Measurements from ENCODE around the gene NUMA1.

NUMA1 gene

DNA sequence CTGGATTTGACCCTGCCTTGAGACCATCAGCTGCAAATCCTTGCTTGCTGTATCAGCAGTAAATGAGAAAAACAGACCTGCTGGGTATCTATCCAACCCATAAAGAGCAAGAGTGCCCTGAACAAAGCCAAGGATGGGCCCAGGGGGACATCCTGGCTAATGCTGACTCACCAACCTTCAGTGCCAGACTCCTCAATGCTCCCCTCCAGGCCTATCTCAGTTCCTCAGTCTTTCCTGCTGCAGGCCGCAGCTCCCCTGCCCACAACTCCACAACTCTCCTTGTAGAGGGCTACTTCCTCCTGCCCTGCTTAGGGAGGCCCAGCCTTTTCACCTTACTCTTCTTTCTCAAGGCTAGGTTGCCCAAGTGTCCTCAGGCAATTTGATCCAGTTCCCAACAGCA lies 20.1 kb upstream of the NUMA1 start:
- DNase-seq (ENCODE audit: low read depth in 2 of 2) = no peak

DNA sequence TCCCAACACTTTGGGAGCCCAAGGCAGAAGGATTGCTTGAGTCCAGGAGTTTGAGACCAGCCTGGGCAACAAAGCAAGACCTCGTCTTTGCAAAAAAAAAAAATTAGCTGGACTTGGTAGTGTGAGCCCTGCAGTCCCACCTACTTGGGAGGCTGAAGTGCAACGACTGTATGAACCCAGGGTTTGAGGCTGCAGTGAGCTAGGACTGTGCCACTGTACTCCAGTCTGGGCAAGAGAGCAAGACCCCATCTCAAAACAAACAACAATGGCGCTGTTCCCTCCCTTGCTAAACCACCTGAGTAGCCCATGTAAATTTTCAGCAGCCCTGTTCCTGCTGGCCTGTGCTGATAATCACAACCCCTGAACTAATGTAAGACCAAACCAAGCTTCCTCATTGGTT lies 19.7 kb upstream of the NUMA1 start:
- no peak for DNase-seq (ENCODE audit: low read depth in 2 of 2)

DNA sequence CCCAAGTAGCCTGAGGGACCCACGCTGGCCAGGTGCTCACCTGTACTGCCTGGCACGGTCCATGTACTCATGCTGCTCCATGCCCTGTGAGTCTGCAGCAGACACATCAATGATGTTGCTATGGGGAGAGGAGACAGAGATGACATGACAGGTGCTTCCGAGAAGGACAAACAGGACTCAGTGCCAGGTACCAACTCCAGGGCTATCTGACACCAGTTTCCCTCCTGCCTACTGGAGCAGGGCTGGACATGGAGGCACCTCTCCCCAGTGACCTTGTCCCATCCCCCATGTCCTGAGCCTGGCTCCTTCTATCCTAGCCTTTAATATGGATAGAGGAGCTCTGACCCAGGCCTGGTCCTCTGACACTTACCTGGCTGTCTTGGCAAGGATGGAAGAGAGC lies 18.4 kb upstream of the NUMA1 start:
- no peak for DNase-seq (ENCODE audit: low read depth in 2 of 2)

DNA sequence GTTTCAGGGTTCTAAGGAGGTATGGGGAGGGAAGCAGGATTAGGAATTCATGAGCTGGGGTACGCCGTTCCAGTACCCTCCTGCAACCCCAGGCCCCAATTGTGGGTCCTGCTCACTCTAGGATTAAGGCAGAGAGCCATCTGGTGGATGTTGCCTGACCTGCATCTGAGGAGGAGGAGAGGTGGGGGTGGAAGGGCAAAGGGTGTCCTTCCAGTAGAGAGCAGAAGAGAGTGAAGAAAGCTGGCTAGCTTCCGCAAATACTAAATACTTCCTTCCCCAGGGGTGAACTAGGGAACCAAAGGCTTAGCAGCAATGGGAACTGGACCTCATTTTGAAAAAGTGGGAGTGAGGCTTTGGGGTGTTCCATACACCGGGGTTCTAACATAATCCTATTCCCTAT lies 10.9 kb upstream of the NUMA1 start:
- peak; percentile 36 to 43 for DNase-seq (ENCODE audit: low read depth in 2 of 2)

DNA sequence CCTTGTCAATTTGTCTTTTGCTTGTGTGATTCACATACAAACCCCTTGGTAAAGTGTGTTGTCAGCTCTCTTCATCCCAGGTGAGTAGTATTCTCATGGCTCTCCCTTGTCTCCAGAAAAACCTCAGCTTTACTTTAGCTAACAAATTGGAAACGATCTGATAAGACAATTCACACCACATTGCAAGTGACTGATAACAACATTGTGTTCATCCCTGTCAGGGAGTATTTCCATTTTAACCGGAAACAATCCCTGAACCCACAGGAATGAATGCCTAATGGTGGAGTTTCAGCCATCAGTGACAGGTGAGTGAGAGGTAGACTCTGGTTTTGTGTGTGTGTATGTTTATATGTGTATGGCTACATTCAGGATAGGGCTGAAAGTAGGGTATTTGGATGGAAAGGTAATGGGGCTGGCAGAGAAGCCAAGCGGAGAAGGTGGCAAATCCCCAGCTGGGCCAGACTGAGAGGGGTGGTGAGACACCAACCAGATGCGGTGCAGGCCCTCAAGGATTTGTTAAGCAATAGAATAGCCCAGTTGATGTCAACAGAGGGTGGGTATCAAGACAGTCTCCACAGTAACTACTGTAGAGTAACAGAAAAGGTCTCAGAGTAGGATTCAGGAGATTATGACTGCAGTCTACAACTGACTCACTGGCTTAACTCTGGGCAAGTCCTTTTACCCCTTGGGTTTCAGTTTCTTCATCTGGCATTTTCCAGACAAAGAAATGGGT lies 7.9 kb upstream of the NUMA1 start:
- DNase-seq (ENCODE audit: low read depth in 2 of 2) = no peak

DNA sequence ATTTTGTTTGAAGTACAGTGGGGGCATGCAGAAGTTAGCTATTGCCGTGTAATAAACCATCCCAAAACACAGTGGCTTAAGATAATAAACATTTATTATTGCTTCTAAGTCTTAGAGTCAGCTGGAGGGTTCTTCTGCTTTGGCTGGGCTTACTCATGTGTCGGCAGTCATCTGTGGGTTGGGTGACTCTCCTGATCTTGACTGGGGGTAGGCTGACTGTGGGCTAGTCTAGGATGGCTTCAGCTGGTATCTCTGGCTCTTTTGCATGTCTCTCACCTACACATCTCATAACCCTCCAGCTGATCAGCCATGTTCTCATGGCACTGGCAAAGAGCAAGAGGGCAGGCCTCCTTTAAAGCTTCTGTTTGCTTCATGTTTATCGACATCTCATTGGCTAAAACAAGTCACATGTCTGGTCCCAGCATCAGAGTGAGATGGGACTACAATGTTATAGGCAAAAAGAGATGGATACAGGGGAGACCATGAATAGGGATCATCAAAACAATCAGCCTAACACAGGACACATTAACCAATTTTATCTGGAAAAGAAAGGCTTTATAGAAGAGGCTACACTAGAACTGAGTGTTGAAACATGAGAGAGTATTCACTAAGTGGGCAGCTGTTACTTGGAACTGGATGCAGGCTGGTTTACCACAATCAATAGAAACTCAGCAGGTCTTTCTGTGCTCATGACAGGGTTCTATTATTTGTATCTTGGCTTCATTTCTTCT lies 5.4 kb upstream of the NUMA1 start:
- no peak for DNase-seq (ENCODE audit: low read depth in 2 of 2)

DNA sequence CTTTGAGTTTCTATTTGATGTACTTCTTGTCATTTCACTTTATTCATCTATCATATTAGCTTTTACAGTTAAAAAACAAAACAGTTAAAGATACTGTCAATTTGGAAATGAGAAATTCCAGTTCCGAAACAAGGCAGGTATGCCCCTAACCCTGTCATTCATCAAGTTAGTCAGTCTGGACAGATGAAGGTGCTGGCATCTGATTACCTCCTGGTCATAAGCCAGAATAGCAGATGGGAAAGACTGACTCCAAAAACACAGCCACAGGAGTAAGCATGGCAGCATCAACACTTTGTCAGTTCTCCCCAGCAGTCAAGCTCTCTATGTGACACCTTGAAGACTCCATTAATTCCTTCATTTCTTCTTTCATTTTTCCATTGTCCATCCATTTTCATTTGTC lies 4.6 kb upstream of the NUMA1 start:
- DNase-seq (ENCODE audit: low read depth in 2 of 2) = no peak

DNA sequence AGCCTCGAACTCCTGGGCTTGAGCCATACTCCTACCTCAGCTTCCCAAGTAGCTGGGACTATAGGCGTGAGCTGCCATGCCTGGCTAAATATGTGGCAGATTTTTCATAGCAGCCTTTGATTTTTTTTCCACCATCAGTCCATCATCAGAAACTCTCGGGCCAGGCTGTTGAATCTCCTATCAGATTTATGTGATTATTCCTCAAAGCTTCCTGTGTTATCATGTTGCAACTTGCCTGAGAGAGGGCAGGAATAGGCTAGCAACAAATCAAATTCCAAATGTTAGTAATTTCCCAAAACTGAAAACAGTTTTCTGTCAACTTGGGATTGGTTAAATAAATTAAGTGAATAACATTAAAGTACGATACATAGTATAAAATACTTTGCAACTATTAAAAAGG lies 3.7 kb upstream of the NUMA1 start:
- no peak for DNase-seq (ENCODE audit: low read depth in 2 of 2)

DNA sequence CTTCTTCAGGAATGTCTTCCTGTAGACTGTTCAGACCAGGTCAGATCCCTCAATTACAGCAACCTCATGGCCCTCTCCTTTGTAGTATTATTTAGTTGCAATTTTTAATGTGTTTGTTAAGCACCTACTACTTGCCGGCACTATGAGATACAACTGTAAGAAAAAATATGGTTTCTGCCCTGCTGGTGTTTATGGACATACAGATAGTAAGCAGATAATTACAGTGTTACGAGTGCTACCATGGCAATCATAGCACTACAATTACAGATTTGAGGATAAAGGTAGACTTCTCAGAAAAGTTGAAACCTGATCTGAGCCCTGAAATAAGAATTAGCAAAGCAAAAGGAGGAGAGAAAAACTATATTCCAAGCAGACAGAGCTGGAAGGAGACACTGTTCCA lies 3.1 kb upstream of the NUMA1 start:
- no peak for DNase-seq (ENCODE audit: low read depth in 2 of 2)

DNA sequence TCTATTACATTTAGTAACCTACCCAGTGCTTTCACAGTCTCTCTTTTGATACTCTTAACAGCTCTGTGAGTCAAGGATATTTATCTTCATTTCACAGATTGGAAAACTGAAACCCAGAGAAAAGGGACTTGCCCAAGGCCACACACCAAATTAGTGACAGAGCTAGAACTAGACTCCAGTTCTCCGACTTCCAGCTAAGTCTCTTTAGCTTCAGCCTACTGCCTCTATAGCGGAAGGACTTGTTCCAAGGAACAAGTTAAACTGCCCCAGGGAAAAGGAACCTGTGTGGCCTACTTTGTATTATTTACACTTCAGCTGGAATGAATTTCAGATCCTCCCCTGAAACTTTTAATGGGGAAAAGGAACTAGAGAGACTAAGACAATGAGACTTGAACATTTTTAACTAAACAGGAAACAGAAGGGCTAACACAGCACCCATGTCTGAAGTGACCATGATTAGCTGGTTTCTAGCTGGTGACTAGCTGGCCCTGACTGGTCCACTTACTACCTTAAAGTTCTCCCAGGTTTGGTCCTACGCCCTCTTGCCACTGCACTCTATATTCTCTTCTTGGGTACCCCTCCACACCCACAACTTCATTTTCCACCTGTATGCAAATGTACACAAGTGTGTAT lies 1.6 kb upstream of the NUMA1 start:
- no peak for DNase-seq (ENCODE audit: low read depth in 2 of 2)

DNA sequence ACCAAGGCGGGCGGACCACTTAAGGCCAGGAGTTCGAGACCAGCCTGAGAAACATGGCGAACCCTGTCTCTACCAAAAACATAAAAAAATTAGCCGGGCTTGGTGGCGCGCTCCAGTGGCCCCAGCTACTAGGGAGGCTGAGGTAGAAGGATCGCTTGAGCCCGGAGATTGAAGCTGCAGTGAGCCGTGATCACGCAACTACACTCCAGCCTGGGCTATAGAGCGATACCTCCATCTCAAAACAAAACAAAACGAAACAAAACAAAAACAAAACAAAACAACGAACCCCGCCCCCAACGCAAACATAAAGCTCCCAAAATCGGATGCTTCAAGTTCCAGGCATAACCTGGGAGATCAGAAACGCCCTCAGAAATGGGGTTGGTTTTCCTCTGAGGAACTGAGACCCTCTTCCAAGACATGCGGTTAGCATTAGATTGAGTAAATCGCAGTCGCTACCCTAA lies 872 bp upstream of the NUMA1 start:
- no peak for DNase-seq (ENCODE audit: low read depth in 2 of 2)

DNA sequence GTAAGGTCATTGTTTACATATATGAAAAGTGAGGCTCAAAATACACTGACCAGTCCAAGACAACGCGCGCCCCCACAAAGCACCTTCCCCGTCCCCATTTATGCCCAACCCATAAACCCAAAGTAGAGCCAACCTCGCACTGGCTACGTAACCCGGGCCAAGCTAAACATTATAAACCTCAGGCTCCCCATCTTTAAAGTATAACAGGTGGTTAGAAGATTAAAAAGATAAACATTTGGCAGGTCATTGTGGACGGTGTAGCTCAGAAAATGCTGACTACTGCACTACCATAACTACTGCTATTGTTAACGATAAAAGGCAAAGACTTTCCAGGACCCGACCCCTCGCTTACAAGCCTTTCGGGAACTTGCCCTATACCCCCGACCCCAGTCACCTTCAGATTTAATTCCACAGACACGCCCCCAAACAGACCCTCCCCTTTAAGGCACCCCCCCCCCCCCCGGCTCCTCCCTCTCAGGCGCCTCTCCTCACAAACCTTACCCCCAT lies 470 bp downstream of the NUMA1 start:
- DNase-seq (ENCODE audit: low read depth in 2 of 2) = no peak

DNA sequence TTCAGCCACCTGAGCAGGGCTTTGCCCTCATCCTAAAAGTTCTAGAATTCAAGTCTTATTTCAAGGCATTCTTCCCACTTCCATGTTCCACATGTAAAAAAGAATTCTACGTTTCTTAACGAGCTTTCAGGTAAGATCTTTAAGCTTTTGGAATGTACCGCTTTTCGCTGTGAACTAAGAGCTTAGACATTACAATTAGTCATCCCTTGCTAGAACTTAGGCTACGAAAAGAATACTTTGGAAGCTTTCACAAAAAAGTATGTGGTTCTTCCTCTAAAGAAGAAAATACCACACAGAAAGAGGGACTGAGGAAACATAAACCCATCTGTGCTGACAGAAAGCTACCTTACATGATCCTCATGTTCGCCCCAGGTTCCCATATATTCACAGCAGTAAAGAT lies 1.9 kb downstream of the NUMA1 start:
- no peak for DNase-seq (ENCODE audit: low read depth in 2 of 2)

DNA sequence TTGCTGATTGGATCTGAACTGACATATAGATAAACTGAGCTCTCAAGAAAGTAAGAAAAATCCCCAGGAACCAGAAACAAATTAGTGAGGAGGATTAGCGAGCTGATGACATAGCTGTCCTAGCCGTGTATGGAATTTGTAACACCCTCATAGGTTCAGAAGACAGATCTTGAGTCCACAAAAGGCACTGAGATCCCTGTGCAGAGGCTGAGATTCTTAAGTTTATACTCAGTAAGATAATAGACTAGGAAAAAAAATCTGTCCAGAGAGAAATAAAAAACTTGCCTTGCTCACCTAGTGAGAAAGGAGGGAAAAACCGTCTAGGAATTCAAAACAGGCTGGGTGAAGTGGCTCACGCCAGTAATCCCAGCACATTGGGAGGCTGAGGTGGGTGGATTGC lies 4.6 kb downstream of the NUMA1 start:
- DNase-seq (ENCODE audit: low read depth in 2 of 2) = no peak

DNA sequence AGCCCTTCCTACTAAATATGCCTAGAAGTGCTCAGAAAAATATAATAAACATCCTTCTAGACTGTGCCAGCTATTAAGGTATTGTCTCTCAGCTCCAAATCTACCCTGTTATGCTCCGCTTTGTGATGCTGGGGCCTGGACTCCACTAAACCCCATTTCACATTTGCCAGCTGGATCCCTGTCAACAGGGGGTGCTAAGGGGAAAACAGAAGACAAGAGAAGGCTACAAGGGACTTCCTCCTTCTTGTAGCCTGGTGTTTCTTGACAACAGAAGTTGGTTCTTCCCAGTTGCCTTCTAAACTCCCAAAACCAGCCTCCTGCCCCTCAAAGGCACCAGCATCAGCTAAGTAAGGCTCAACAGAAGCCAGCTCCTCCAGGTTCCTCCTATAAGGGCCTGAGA lies 5.2 kb downstream of the NUMA1 start:
- no peak for DNase-seq (ENCODE audit: low read depth in 2 of 2)

DNA sequence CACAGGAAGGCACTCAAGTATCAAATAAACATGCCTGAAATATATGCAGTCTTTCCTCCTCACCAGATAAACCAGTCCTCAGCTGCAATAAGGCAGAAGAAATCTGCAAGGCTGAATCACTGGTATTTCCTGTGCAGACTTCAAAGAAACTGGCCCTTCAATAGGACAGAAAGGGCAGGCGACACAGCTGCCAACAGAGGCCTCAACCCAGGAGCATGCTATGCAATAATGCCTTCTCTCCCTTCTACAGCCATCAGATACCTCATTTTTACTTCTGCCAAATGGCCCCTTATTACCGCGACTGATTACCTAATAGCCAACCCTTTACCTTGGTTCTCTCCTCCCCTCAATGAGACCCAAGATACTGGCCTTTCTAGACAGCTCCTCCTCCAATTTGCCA lies 8.0 kb downstream of the NUMA1 start:
- no peak for DNase-seq (ENCODE audit: low read depth in 2 of 2)

DNA sequence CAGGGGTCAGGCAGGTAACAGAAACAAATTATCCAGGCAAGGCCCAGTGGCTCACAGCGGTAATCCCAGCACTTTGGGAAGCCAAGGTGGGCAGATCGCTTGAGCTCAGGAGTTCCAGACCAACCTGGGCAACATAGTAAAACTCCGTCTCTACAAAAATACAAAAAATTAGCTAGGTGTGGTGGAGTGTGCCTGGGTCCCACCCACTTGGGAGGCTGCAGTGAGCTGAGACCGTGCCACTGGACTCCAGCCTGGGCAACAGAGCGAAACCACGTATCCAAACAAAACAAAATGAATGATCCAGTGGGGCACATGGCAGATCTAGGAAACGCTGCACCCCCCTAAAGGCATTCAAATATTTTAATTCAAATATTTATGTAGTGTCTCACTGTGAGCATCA lies 9.9 kb downstream of the NUMA1 start:
- DNase-seq (ENCODE audit: low read depth in 2 of 2) = no peak

DNA sequence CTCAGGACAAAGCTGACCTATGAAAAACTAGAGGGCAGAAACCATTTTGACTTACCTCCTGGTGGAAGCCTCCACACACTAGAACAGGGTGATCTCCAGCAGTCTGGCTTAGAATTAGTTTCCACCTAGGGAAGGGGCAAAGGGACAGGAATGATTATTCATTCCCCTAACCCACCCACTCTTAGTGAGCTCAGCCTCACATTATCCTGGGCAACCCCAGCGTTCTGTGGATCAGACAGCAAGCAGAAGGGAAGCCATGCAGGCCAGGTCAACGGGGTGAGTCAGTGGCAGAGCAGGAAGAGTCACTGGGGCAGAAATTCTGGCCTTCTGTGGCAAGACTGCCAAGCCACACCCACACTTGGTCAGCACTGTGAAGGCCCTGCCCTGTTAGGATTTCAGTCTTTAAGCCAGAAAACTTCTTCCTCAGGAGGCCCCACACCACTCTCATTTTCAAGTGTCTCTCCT lies 10.5 kb downstream of the NUMA1 start:
- DNase-seq (ENCODE audit: low read depth in 2 of 2) = no peak

DNA sequence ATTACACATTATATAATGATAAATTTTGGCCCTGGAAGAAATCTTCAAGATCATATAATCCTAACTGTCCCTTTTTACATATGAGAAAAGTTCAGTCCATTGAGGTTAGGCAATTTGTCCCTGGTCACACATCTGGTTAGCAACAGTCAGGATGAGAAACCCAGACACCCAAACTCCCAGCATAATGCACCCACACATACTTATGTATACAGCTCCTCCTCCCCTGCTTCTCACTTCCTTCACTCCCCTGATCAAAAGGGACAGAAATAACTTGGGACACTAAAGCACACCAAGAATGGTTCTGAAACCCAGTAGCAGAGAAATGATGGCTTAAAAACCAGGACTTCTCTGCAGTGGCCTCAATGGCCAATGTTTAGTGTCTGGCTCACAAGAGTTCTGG lies 11.1 kb downstream of the NUMA1 start:
- no peak for DNase-seq (ENCODE audit: low read depth in 2 of 2)

DNA sequence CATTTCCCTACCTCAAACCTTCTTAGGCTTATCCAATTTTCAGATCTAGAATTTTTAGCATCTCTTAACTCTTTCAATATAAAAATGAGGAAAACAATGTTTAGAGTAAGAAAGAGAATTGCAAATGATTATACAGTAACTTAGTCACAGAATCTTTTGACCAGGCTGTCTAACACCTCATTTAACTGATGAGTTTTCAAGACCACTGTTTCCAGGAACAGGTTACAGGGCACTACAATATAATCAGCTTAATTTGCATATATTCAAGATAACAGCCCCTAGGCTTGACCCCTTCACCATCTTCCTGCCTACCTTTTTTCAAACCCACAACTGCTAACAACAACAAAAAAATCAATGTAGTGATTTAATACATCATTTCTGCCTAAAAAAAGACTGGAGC lies 12.7 kb downstream of the NUMA1 start:
- DNase-seq (ENCODE audit: low read depth in 2 of 2) = no peak

DNA sequence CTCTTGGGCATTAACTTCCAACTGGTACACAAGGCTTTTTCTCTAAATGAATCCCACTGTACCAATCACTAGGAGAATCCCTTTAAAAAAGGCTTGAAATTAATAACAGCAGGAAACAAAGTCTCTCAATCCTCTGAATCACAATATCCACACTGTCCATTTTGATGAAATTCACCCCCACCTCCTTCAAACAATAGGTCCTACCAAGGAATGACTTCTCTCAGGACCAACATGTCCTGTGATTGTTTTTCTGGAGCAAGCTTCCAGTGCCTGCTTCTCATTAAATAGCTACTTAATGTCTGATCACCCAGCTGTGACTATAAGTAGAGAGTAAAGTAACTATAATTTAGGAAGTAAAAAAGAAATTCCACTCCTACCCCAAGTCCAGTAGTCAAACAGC lies 13.1 kb downstream of the NUMA1 start:
- no peak for DNase-seq (ENCODE audit: low read depth in 2 of 2)

DNA sequence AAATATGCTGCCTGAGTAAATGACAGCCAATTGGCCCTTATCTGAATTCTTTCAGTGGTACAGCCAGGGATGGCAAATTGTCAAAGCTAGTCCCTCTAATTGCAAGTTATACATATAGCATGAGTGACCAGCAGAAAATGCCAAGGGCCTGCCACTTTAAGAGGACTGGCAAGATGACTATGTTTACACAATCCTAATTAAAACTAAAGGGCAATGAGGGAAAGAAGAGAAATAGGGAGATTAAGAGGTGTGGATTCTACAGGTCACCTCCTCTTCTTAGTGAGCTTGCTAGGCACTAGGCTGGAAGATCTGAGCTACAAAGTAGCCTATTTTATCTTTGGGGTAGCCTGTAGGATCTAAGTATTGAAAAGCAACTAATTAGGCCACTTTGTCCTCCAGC lies 13.5 kb downstream of the NUMA1 start:
- no peak for DNase-seq (ENCODE audit: low read depth in 2 of 2)
